ENCODE measurements around the gene SPATA24.
"Not testable (repeated sequence)": the region's sequence is repeated elsewhere in the genome, so short reads cannot be mapped to it uniquely, and the experiment has no call there.

The SPATA24 gene

GRCh38 chr5:139383993-139384590, 19.8 kb downstream of the SPATA24 start:
- no peak for DNase-seq (ENCODE audit: low read depth, low spot score)

- DNase-seq (ENCODE audit: low read depth, low spot score), result no peak
These were observed 20.5 kb downstream of the SPATA24 start, which contains the start of gene SLC23A1 for GRCh38 chr5:139383275-139383992. TSS of gene SLC23A1 (minus strand) at chr5:139383297. CDS start at chr5:139383253, 44 bp downstream.

- no peak for DNase-seq (ENCODE audit: low read depth, low spot score)
These were observed 21.1 kb downstream of the SPATA24 start for GRCh38 chr5:139382807-139383206.

- DNase-seq (ENCODE audit: low read depth, low spot score), result no peak
These were observed 21.8 kb downstream of the SPATA24 start for GRCh38 chr5:139381837-139382761.

- no peak for DNase-seq (ENCODE audit: low read depth, low spot score)
These were observed 24.1 kb downstream of the SPATA24 start for GRCh38 chr5:139379626-139380449.

- DNase-seq (ENCODE audit: low read depth, low spot score), result no peak
These were observed 24.9 kb downstream of the SPATA24 start for GRCh38 chr5:139378941-139379361.

GRCh38 chr5:139378101-139378825, 25.6 kb downstream of the SPATA24 start:
- no peak for DNase-seq (ENCODE audit: low read depth, low spot score)

GRCh38 chr5:139377226-139377625, 26.7 kb downstream of the SPATA24 start:
- no peak for DNase-seq (ENCODE audit: low read depth, low spot score)

- DNase-seq (ENCODE audit: low read depth, low spot score), result no peak
These were observed 27.5 kb downstream of the SPATA24 start for GRCh38 chr5:139376364-139376763.

GRCh38 chr5:139374909-139375308, 29.0 kb downstream of the SPATA24 start:
- DNase-seq (ENCODE audit: low read depth, low spot score), result no peak

GRCh38 chr5:139371482-139372435, 32.1 kb downstream of the SPATA24 start:
- DNase-seq (ENCODE audit: low read depth, low spot score), result no peak

GRCh38 chr5:139369181-139369580, 34.7 kb downstream of the SPATA24 start:
- DNase-seq (ENCODE audit: low read depth, low spot score), result no peak

GRCh38 chr5:139368613-139369012, 35.3 kb downstream of the SPATA24 start:
- DNase-seq (ENCODE audit: low read depth, low spot score), result no peak

GRCh38 chr5:139364466-139364865, 39.4 kb downstream of the SPATA24 start:
- no peak for DNase-seq (ENCODE audit: low read depth, low spot score)

GRCh38 chr5:139363937-139364336, 40.0 kb downstream of the SPATA24 start:
- no peak for DNase-seq (ENCODE audit: low read depth, low spot score)

GRCh38 chr5:139361835-139362429, 42.0 kb downstream of the SPATA24 start:
- no peak for DNase-seq (ENCODE audit: low read depth, low spot score)

GRCh38 chr5:139360384-139360783, 43.5 kb downstream of the SPATA24 start:
- DNase-seq (ENCODE audit: low read depth, low spot score), result no peak

- DNase-seq (ENCODE audit: low read depth, low spot score), result no peak
These were observed 45.8 kb downstream of the SPATA24 start for GRCh38 chr5:139358064-139358463.

GRCh38 chr5:139355900-139356299, 48.0 kb downstream of the SPATA24 start:
- DNase-seq (ENCODE audit: low read depth, low spot score), result not testable (repeated sequence)
